Ovary (tissue), 3 donors: ENCODE data around the gene PTPN21.

Experiments
- POLR2A ChIP-seq: fragments of 450-650 bp; IDR thresholded peaks from one replicate; pipeline ENCODE4 v1.6.1; 2017; ENCODE audit warnings: antibody characterized with exemption, mild to moderate bottlenecking, moderate library complexity
- TF ChIP-seq, protein P1 (sequence below), 3 donors: fragments of 450-650 bp in 2 of 3; fragments of 200-600 bp in 1 of 3; IDR thresholded peaks; one replicate each; pipeline versions ENCODE4 v1.5.1 to v1.8.0; 2016 to 2022; ENCODE audit warnings: antibody characterized with exemption in 3 of 3, mild to moderate bottlenecking in 1 of 3
- donor health status: DM: no; HTN: no; CAD: no.

DNA sequence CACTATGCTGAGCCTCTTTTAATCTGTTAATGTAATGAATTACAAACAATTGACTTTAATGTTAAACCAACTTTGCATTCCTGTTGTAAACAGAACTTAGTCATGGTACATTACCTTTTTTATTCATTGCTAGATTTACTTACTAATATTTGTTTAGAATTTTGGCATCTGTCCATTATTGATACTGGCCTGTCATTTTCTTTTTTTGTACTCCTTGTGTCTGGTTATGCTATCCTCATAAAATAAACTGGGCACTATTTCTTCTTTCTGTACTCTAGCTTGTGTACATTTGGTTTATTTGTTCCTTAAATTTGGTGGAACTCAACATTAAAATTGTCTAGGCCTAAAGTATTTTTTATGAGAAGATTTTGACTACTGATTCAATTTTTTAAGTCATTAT is 137.2 kb downstream of the PTPN21 start:
- TF ChIP-seq, protein P1, sequence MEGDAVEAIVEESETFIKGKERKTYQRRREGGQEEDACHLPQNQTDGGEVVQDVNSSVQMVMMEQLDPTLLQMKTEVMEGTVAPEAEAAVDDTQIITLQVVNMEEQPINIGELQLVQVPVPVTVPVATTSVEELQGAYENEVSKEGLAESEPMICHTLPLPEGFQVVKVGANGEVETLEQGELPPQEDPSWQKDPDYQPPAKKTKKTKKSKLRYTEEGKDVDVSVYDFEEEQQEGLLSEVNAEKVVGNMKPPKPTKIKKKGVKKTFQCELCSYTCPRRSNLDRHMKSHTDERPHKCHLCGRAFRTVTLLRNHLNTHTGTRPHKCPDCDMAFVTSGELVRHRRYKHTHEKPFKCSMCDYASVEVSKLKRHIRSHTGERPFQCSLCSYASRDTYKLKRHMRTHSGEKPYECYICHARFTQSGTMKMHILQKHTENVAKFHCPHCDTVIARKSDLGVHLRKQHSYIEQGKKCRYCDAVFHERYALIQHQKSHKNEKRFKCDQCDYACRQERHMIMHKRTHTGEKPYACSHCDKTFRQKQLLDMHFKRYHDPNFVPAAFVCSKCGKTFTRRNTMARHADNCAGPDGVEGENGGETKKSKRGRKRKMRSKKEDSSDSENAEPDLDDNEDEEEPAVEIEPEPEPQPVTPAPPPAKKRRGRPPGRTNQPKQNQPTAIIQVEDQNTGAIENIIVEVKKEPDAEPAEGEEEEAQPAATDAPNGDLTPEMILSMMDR (IDR thresholded peaks at IDR 0.05) = no peak
- no peak for TF ChIP-seq POLR2A
